Urinary bladder (tissue), 4 donors: Measurements from ENCODE around the gene CC2D1A. TPM values are rescaled to one million over a fixed set of nuclear protein-coding genes. Genes with fewer than 3 reads are reported as not detected.
A peak's percentile ranks its signal among the peaks of the same experiment; 100 is the strongest.

Experiments used
- DNase-seq: peaks from one replicate; pipeline ENCODE4 v3.0.0-alpha.2; 2015; ENCODE audit errors: extremely low spot score
- H3K27ac ChIP-seq: one replicate; pipeline ENCODE4 v1.5.1; 2013; ENCODE audit warnings: low read depth, mild to moderate bottlenecking, moderate library complexity
- H3K36me3 ChIP-seq: one replicate; pipeline ENCODE4 v1.6.1; 2013; ENCODE audit warnings: mild to moderate bottlenecking, moderate library complexity; ENCODE audit not compliant: insufficient read depth
- H3K4me1 ChIP-seq: one replicate; pipeline ENCODE4 v1.6.1; 2013; ENCODE audit warnings: mild to moderate bottlenecking, moderate library complexity; ENCODE audit not compliant: insufficient read depth
- H3K4me3 ChIP-seq: one replicate; pipeline ENCODE4 v1.5.1; 2013; ENCODE audit warnings: low read depth, low read length
- WGBS: extraction: QIAGEN DNeasy Blood & Tissue Kit; methylation state at CpG from one replicate; pipeline ENCODE4 v1.1.7; 2013; 5-methylcytosine and 5-hydroxymethylcytosine counted together
- polyA plus RNA-seq: library from polyadenylated mRNA; stranded (reverse); fragments of 200-250 nt; gene quantifications from one replicate; pipeline ENCODE4 v1.2.3, GENCODE V29; 2013
- total RNA-seq: library from RNA; depleted of rRNA; stranded (reverse); fragments of >200 nt; gene quantifications from one replicate; pipeline ENCODE4 v1.2.3, GENCODE V29; 2014
- donor health status: healthy with polysubstance abuse.
- donor health status: healthy.

The CC2D1A gene
- total RNA-seq: 7.3 TPM
- 25.8 TPM for polyA plus RNA-seq

DNA sequence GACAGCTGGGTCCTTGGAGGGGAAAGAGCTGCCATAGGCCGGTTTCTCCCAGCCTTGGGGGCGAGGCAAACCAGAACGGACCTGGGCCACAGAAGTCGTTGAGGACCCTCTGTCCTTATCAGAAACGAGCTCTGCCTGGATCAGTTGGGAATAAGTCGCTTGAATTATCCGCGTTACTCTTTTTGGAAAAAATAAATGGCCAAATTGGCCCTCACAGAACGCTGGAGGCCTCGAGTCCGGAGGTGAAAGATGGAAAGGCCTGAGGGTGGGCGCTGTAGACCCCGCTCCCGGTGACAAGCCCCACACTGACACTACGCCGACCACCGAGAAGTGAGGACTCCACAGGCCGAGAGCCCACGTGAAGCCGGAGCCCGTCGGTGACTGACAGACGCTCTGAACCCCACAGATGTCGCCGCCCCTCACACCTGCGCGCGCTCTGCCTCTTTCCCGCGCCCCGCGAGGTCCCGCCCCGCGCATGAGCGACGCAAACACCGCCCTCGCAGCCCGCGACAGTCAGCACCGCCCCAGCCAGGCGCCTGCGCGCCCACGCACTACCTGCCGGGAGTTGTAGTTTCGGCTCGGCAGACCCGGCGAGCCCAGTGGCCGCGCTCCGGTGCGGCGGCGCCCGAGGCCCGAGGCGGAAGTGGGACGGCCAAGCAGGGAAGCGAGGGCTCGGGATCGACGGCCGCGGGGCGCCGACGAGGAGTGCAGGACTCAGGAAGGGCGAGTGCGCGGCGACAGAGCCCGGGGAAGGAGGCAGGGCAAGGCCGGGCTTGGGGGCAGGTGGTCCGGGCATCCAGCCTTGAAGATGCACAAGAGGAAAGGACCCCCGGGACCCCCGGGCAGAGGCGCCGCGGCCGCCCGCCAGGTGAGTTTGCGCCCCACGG is at the start of gene CC2D1A, which contains the start of gene BRME1:
Gene CC2D1A (plus strand): TSS at position 568 of the 887 bp plus-strand sequence. CDS start 241 bp downstream, at position 809.
Gene BRME1 (minus strand): TSS at position 484 of the 887 bp plus-strand sequence. CDS start 1,225 bp downstream, outside the sequence.
- peak; percentile 58 for DNase-seq
- peaks cover 2% of the 10 kb centered on the region for H3K4me1 ChIP-seq
- peak within 1 kb of the TSS; percentile 78 for H3K27ac ChIP-seq
- 5% methylated on average over 86 of the region's 86 CpGs for WGBS
- peak within 1 kb of the TSS; percentile 82 for H3K4me3 ChIP-seq
- no peaks in the 10 kb centered on the region for H3K36me3 ChIP-seq

DNA sequence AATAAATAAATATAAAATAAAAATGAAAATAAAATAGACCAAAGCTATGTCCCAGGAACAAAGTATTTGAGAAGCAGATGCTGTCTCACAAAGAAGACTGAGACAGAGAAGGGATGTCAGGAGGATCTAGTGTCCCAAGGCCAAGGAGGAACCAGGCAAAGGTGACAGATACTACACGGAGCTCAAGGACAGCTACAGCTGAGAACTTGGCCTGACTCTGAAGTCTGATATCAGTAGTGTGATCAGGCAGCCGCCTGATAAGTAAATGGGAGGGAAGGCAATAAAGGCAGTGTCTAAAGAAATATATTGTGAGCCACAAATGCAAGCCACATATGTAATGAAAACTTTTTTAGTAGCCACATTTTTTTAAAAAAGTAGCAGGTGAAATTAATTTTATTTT is 49.5 kb upstream of the CC2D1A start:
- Histone ChIP-seq H3K4me3 (no peak overlapping the region), H3K27ac (no peak overlapping the region), H3K4me1 (no peaks in the 10 kb centered on the region), H3K36me3 (no peaks in the 10 kb centered on the region)
- no peak for DNase-seq
- 64% methylated on average over 2 of the region's 2 CpGs for WGBS

DNA sequence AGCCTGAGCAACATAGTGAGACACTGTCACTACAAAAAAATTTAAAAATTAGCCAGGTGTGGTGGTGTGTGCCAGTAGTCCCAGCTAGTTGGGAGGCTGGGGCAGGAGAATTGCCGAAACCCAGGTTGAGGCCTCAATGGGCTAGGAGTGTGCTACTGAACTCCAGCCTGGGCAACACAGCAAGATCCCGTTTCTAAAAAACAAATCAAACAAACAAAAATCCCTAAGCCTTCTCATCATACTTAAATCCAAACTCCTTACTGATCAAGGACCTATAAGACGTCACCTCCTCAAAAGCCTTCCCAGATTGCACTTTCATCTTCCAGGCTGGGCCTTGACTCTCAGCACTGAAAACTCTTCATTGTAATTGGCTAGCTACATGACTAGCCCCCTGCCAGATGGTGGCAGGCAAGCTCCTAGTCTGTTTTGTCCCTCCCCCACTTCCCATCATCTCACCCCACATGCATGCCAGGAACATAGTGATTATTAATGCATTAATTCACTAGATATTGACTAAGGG is 46.6 kb upstream of the CC2D1A start:
- no peak overlapping the region for H3K4me3 ChIP-seq
- no peak overlapping the region for H3K27ac ChIP-seq
- H3K4me1 ChIP-seq: no peaks in the 10 kb centered on the region
- no peaks in the 10 kb centered on the region for H3K36me3 ChIP-seq
- DNase-seq: no peak
- WGBS: 94% methylated on average over 3 of the region's 3 CpGs

DNA sequence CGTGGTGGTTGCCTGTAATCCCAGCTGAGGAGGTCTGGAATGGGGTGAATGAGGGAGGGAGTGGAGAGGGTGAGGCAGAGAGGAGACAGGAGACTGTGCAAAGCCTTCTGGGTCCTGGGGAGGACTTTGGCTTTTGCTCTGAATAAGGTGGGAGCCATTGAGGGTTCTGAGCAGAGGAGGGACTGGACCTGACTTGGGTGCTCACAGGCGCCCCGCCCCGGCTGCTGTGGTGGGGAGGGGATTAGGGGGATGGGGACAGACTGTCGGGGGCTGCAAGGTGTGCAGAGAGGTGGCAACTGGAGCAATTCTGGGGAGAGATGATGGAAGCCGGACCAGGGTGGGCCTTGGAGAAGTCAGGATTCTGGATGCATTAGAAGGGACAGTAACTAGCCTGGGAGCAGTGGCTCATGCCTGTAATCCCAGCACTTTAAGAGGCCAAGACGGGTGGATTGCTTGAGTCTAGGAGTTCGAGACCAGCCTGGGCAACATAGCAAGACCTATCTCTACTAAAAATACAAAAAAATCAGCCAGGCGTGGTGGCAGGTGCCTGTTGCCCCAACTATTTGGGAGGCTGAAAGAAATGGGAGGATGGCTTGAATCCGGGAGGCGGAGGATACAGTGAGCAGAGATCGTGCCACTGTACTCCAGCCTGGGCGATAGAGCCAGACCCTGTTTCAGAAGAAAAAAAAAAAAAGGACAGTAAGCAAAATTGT is 45.2 kb upstream of the CC2D1A start:
- no peak for DNase-seq
- H3K36me3 ChIP-seq: no peaks in the 10 kb centered on the region
- 71% methylated on average over 13 of the region's 13 CpGs for WGBS
- no peaks in the 10 kb centered on the region for H3K4me1 ChIP-seq
- no peak overlapping the region for H3K4me3 ChIP-seq
- peak overlapping the region; percentile 80 for H3K27ac ChIP-seq

DNA sequence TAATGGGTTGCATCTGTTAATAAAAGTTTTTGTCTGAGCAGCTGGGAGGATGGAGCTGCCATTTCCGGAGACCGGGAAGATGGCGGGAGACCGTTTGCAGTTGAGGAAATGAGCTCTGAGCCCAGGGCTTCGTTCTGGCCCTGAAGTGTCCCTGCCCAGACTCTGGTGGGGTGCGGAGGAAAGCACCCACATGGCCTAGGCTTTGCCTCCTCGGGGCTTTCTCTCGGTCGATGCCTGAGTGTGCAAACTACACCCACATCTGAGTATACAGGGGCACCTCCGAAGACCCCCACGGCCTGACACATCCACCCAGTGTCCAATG is 44.6 kb upstream of the CC2D1A start:
- no peak for DNase-seq
- no peaks in the 10 kb centered on the region for H3K4me1 ChIP-seq
- H3K4me3 ChIP-seq: no peak overlapping the region
- 20% methylated on average over 11 of the region's 11 CpGs for WGBS
- no peaks in the 10 kb centered on the region for H3K36me3 ChIP-seq
- peak overlapping the region; percentile 80 for H3K27ac ChIP-seq

DNA sequence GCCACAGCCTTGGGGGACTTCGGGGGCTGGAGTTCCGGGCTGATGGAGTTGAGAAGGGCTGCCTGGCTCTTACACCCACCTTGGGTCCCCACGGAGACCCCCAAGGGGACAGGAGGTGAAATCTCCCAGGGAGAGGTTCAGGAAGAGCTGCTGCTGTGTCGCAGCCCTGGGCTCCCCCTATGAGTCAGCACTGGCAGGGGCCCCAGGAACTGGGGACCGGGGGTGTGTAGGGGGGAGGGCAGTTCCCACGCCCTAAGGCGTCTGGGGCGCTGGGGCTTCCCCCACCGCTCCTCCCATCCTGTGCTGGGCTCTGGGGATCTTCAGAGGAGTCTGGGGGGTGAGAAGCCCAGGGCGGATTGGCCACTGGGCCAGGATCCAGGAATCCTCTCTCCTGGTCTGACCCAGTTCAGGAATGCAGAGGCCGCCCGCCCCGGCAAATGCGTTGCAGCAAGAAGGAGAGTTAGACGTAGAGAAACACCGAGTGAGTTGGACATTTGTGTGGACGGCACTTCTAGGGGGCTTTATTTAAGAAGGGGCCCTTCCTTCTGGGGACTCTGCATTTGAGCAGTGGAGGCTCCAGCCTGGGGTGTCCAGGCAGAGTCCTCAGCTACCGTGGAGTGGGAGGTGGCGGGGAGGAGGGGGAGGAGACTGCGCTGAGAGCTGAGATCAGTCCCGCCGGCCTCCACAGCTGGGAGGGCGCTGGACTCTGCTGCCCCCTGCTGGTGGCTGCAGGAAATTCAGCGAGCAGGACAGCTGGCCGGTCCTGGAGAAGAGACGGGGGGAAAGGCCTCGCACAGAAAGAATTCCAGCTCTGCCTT is 44.1 kb upstream of the CC2D1A start:
- no peaks in the 10 kb centered on the region for H3K4me1 ChIP-seq
- 2% methylated on average over 27 of the region's 27 CpGs for WGBS

DNA sequence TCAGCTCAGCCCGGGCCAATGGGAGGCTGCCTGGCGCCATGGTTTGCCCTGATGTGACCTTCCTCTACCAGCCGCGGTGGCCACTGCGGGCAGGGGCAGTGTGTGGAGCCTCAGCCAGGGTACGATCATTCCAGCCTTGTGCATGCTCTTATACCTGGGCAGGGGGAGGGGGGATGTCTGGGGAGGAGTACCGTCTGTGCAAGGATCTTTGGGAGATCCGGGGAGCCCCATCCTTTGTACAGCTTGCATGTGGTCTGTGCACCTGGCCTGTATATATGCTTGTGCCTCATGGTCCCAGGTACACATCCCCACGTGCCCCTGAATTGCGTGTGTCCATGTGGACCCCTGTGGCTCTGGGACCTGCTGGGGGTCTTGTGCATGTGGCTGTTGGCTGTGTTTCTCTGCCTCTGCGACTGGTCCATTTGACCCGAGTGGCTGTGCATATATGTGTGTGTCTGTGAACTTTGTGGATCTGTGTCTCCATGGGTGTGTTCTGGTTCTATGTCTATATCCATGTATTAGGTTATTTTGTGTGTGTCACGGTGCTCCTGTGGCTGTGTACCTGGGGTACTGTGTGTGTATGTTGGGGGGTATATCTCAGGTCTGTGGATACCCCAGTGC is 41.8 kb upstream of the CC2D1A start:
- H3K4me3 ChIP-seq: no peak overlapping the region
- no peaks in the 10 kb centered on the region for H3K36me3 ChIP-seq

More for the DNA sequence above, 44.1 kb upstream of the CC2D1A start:
- H3K4me3 ChIP-seq: peak overlapping the region; percentile 36
- H3K36me3 ChIP-seq: no peaks in the 10 kb centered on the region
- no peak for DNase-seq
- H3K27ac ChIP-seq: peak overlapping the region; percentile 80

DNA sequence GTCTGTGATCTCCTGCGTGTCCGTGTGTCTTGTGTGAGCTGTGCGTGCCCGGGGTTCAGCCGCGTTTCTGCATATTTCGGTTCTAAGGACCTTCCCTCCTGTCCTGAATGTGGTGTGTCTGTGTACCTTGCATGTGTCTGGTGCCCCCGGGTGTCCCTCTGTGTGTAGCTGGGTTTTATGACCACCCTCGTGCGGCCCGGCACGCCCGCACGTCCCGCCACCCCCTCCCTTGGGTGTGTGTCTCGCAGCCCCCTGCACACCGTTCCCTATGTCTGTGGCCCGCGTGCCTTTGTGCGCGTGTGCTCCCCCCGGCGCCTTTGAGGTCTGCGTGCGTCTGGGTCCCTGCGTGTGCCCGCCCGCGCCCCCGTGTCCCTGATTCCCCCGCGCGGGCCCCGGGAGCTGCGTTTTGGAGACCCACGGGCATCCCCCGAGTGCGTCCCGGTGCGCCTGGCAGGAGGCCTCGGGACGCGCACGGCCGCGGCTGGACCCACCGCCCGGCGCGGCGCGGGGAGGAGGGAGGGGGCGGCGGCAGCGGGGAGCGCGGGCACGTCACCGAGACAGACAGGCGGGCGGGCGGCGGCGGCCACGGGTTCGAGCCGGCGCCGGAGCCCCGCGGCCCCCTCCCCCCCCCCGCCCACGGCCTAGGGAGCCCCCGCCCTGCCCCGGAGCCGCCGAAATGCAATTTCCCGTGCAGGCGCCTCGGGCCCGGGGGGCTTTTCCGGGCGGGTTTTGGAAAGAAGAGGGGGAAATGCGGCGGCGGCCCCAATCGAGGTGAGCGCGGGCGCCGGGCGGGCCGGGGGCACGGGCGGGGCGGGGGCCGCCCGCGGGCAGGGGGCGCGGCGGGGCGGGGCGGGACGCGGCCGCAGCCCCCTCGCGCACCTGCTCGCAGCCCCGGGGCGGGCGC is 41.1 kb upstream of the CC2D1A start:
- H3K36me3 ChIP-seq: no peaks in the 10 kb centered on the region
- no peak for DNase-seq
- 4% methylated on average over 102 of the region's 113 CpGs for WGBS

More for the DNA sequence above, 41.8 kb upstream of the CC2D1A start:
- Histone ChIP-seq H3K4me1 (no peaks in the 10 kb centered on the region), H3K27ac (no peak overlapping the region)
- 39% methylated on average over 13 of the region's 13 CpGs for WGBS
- no peak for DNase-seq

DNA sequence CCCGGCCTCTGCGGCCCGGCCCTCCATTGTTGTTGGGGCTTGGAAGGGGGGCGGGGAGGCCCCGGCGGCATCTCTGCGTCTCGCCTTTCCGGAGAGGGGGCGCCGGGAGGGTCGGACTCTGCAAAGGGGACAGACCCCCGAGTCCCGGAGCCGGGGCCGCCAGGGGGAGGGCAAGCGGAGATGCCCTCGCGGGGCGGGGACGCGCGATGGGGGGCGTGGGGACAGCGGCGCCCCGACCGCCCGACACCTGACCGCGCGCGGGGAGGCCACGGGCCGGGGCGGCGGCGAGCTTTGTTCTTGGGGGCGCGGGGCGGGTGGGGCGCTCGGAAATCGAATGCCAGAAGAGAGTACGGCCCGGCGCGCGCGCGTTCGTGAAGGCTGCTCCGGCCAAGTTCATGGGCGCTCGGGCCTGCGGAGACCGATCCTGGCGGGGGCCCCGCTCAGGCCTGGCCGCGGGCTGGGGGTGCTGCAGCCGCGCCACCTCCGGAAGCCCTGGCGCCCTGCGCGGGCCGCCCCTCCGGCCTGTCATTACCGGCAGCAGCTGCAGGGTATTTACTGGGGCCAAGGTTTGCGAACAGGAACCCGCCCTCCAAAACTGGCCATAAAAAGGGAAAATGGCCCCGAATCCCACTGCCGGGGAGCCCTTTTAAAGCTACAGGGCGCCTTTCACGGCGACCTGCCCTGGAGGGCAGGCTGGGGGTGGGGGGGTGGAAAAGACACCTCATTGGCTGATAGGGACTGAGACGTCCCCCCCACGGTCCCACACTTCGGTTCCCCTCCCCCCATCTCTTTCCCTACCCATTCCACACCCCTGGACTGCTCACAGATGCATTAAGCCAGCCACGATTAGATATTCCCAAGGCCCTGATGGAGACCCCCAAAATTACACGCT is 40.2 kb upstream of the CC2D1A start:
- no peak for DNase-seq
- Histone ChIP-seq H3K4me3 (peak overlapping the region; percentile 50), H3K4me1 (no peaks in the 10 kb centered on the region), H3K36me3 (no peaks in the 10 kb centered on the region), H3K27ac (no peak overlapping the region)
- 1% methylated on average over 82 of the region's 82 CpGs for WGBS

More for the DNA sequence above, 41.1 kb upstream of the CC2D1A start:
- H3K4me3 ChIP-seq: peak overlapping the region; percentile 50
- H3K27ac ChIP-seq: no peak overlapping the region
- no peaks in the 10 kb centered on the region for H3K4me1 ChIP-seq

DNA sequence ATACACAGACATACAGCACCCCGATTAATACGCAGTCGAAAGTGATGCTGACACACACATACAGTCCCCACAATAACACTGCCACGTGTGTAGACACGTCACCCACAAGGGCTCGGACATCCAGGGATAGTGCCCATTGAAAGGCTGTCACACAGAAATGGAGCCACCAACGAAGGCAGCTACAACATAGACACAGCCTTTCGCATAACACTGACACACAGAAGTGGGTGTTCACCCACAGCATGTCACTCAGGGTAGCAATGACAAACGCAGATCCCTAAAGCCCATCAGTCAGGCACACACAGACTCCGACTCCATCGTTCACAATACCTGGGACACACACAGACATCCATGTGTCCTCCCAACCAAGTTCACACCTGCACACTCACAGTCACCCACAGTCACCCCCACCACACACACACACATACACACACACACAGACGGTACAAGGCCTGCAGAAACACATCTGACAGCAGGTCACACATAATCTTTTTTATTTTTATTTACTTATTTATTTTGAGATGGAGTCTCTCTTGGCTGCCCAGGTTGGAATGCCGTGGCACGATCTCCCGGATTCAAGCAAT is 39.4 kb upstream of the CC2D1A start:
- Histone ChIP-seq H3K36me3 (no peaks in the 10 kb centered on the region), H3K4me3 (no peak overlapping the region), H3K27ac (no peak overlapping the region), H3K4me1 (no peaks in the 10 kb centered on the region)
- 73% methylated on average over 15 of the region's 15 CpGs for WGBS
- no peak for DNase-seq

DNA sequence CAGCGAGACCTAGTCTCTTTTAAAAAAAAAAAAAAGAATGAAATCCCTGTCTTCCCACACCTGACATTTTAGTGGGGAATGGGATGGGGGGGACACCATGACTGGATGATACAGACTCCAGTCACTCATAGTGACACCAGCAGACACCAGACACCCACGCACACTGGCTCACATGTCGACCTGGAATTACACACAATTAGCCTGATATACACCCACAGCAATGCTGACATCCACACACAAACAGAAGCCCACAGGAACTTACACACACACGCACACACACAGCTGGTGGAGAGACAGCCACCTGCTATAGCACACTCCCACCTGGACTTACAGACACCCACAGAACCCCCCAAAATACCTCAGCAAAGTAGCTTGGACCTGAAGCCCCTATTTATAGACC is 37.3 kb upstream of the CC2D1A start:
- Histone ChIP-seq H3K36me3 (no peaks in the 10 kb centered on the region), H3K4me3 (no peak overlapping the region), H3K27ac (no peak overlapping the region), H3K4me1 (no peaks in the 10 kb centered on the region)
- 80% methylated on average over 4 of the region's 4 CpGs for WGBS
- no peak for DNase-seq
